CD4-positive, alpha-beta T cell treated with Interleukin-17A for 1 hour (primary cell): Measurements from ENCODE around the gene SRSF3.

Source experiments
- DNase-seq: peaks from one replicate; pipeline ENCODE4 v3.0.0-alpha.2; 2020

The SRSF3 gene

GRCh38 chr6:36624461-36625157 is 30.4 kb downstream of the SRSF3 start:
- DNase-seq, result no peak

- no peak for DNase-seq
Measured at GRCh38 chr6:36625158-36625919, 31.2 kb downstream of the SRSF3 start.

- DNase-seq, result no peak
Measured at GRCh38 chr6:36626636-36627035, 32.5 kb downstream of the SRSF3 start.

GRCh38 chr6:36627141-36627540 is 33.0 kb downstream of the SRSF3 start:
- DNase-seq, result no peak

- DNase-seq, result no peak
Measured at GRCh38 chr6:36627801-36628246, 33.7 kb downstream of the SRSF3 start.

- no peak for DNase-seq
Measured at GRCh38 chr6:36629784-36630183, 35.6 kb downstream of the SRSF3 start.

GRCh38 chr6:36631326-36632011 is 37.3 kb downstream of the SRSF3 start:
- no peak for DNase-seq

GRCh38 chr6:36633370-36633769 is 39.2 kb downstream of the SRSF3 start:
- DNase-seq, result no peak

- no peak for DNase-seq
Measured at GRCh38 chr6:36633915-36634314, 39.8 kb downstream of the SRSF3 start.

GRCh38 chr6:36634317-36635108 is 40.4 kb downstream of the SRSF3 start:
- DNase-seq, result no peak

GRCh38 chr6:36636283-36636682 is 42.1 kb downstream of the SRSF3 start:
- no peak for DNase-seq

GRCh38 chr6:36636687-36637418 is 42.7 kb downstream of the SRSF3 start:
- DNase-seq, result no peak

GRCh38 chr6:36638579-36638978 is 44.4 kb downstream of the SRSF3 start:
- DNase-seq, result no peak

- no peak for DNase-seq
Measured at GRCh38 chr6:36639171-36639808, 45.1 kb downstream of the SRSF3 start.

GRCh38 chr6:36641543-36641942 is 47.4 kb downstream of the SRSF3 start:
- DNase-seq, result no peak

GRCh38 chr6:36642913-36643817 is 49.0 kb downstream of the SRSF3 start:
- no peak for DNase-seq

GRCh38 chr6:36643977-36644376 is 49.8 kb downstream of the SRSF3 start:
- DNase-seq, result no peak

- DNase-seq, result no peak
Measured at GRCh38 chr6:36649086-36649485, 54.9 kb downstream of the SRSF3 start.

- no peak for DNase-seq
Measured at GRCh38 chr6:36649701-36650484, 55.7 kb downstream of the SRSF3 start.
